CD4-positive, alpha-beta T cell treated with Interferon alpha-2 for 1 hour (primary cell): ENCODE measurements around the gene CFAP107.

Source experiments
- DNase-seq, 2 donors: peaks; one replicate each; pipeline ENCODE4 v3.0.0-alpha.2; 2020 to 2022

Gene CFAP107

GRCh38 chr1:12745126-12745991, 641 bp upstream of the CFAP107 start:
- no peak for DNase-seq

GRCh38 chr1:12748778-12749355, 2.9 kb downstream of the CFAP107 start:
- no peak for DNase-seq

- DNase-seq: no peak
These were observed 8.7 kb downstream of the CFAP107 start for GRCh38 chr1:12754738-12755137.

DNA sequence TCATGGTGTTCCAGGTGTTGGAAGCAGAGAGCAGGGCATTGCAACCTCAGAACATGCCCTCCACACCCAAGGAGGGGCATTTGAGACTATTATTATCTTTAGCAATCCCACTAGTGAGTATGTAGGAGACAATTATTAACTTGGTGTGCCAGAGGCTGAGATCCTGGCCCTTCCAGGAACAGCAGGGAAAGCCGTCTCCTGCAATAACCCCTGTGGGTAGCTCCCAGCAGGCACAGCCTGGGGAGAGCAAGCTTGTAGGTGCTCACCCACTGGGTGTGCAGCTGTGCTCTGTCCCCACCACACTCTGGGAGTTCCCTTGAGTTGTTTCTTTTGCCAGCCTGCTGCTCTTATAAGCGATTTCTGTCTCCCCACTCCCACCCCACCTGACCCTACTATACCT, 10.3 kb downstream of the CFAP107 start:
- no peak for DNase-seq

- DNase-seq: no peak
These were observed 10.9 kb downstream of the CFAP107 start for GRCh38 chr1:12756768-12757413.

GRCh38 chr1:12757836-12758235, 11.8 kb downstream of the CFAP107 start:
- no peak for DNase-seq

GRCh38 chr1:12760256-12760795, 14.3 kb downstream of the CFAP107 start:
- no peak for DNase-seq

DNA sequence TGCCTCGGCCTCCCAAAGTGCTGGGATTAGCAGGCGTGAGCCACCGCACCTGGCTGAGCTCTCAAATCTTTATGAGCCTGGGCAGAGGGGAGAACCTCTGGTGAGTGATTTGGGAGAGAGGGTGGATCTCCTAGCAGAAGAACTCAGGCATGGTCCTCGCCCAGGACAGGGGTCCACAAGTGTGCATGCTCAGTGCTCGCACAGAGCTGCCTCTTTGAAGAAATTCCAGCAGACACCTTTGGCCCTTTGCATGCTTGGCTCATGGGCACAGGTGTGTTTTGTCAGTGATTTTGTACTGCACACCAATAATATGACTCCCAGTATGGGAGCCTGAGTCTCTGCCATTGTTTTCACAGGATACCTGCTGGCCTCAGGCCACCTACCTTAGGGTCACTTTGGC, 15.8 kb downstream of the CFAP107 start:
- no peak for DNase-seq

- no peak for DNase-seq
These were observed 16.8 kb downstream of the CFAP107 start for GRCh38 chr1:12762766-12763165.

DNA sequence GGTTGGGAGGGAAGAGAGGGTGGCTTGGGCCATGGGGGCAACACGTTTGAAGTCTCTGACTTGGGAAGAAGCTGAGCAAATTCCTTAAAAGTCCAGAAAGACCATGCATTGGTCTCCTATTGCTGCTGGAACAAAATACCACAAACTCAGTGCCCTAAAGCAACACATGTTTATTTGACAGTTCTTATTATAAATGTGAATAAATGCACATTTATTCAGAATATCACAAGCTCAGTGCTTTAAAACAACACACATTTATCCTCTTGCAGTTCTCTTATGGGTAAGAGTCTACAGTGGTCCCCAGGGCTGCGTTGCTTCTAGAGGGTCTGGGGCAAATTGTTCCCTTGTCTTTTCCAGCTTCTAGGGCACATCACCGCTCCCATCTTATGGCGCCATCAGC, 17.5 kb downstream of the CFAP107 start:
- DNase-seq: no peak

DNA sequence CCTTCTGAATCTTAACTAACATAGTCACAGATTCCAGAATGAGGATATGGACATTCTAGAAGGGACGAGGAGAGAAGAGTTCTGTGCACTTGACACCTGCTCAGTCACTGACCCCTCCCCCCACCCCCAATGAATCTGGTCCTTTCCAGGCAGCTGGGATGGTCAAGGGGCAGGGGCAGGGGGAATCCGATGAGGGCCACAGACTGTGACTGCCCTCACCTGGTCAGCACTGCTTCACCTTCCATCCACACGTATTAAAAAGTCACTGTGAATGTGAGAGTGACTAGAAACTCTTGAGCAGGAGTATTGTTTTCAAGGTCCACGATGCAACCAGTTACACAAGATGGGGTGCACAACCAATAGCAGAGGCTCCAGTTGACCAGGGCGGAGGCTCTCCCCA, 18.0 kb downstream of the CFAP107 start:
- DNase-seq: no peak

DNA sequence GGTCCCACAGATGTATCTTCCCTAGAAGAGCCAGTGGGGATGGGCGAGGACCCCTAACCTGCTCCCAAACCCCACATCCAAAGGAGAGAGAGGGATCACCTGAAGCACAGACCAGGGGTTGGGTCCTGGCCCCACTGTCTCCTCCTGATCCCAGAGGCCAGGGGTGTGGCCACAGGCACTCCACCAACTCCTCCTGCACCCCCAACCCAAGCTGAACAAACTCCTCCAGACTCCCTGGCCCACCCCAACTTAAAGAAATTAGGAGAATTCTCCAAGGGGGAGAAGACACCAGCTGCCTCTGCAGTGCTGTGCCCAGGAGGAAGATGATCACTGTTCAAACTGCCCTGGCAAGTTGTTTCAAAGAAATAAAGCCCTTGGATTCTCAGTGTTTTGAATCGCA, 23.0 kb downstream of the CFAP107 start:
- DNase-seq: no peak

- DNase-seq: no peak
These were observed 24.0 kb downstream of the CFAP107 start for GRCh38 chr1:12769976-12770505.

DNA sequence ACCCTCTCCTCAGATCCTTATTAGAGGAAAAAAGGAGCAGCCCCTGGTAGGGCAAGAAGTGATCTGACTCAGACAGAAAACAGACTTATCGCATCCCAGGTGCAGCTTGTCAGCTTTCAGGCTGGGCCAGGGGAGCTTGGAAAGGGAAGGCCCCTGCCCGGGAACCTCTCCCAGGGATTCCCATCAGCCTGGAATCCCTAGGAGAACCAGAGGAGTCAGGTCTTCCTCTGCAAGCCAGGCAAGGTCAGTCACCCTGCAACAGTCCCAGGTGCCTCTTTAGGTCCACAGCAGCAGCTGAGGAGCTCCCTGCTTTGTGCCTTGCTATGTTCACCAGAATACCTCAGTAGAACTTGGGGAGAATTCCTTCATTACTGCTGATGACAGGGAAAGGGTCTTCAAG, 24.6 kb downstream of the CFAP107 start:
- DNase-seq: no peak

DNA sequence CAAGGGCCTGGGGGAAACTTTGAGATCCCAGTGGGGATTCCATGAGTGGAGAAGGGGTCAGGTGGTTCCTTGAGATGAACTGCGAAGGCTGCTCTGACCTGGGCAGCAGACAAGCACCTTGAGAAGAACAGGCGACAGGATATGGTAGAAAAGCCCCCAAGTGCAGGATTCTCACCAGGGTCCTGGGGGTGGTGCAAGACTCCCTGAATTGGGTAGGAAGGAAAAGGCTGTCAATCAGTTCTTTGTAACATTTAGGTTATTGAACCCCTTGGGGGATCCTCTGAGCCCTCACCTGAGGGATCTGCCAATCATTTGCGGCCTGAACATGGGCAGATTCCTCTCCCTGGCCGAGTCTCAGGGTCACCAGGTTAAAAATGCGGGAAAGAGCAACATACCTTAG, 25.2 kb downstream of the CFAP107 start:
- DNase-seq: no peak

GRCh38 chr1:12772520-12772919, 26.5 kb downstream of the CFAP107 start:
- DNase-seq: no peak

DNA sequence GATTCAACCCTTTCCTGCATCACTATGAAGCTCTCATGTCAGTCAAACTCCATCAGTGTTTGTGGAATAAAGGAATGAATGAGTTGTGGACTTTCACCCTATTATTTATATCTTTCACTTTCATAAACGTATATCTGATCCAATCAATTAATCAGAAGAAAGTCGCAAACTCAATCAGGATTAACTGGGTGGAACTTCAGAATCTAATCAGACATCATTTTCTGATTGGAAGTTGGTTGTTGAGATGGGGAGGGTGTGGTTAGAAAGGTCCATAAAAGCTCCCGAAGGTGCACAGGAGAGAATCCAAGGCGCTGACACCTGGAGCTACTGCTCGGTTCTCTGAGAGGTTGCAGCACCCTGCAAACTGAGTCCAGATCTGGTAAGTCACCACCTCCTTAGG, 27.4 kb downstream of the CFAP107 start, which contains the start of gene PRAMEF12:
TSS of gene PRAMEF12 (plus strand) at position 301 of the 400 bp plus-strand sequence. CDS start 1,130 bp downstream, outside the sequence.
- no peak for DNase-seq

DNA sequence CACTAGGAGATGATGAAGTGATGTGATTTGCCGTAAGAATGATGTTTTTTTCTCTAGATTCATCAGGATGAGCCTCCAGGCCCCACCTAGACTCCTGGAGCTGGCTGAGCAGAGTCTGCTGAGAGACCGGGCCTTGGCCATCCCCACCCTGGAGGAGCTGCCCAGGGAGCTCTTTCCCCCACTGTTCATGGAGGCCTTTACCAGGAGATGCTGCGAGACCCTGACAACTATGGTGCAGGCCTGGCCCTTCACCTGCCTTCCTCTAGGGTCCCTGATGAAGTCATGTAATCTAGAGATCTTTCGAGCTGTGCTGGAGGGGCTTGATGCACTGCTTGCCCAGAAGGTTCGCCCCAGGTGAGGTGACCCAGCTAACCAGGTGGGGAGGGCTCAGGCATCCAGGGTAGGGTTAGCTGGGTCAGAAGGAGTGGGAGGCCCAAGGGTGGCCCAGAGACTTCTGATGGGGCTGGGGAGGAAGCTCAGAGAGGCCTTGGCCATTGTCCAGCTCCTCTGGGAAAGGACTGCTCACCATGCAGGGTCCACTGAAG, 28.9 kb downstream of the CFAP107 start:
- DNase-seq: no peak

GRCh38 chr1:12775443-12775842, 29.4 kb downstream of the CFAP107 start:
- DNase-seq: no peak

GRCh38 chr1:12776801-12777557, 31.0 kb downstream of the CFAP107 start:
- no peak for DNase-seq

GRCh38 chr1:12778061-12778460, 32.1 kb downstream of the CFAP107 start:
- no peak for DNase-seq

GRCh38 chr1:12778907-12779306, 32.9 kb downstream of the CFAP107 start:
- DNase-seq: no peak
